Osteocyte (in vitro differentiated cells): ENCODE data around the gene CDAN1. TPM values are rescaled to one million over a fixed set of nuclear protein-coding genes. Genes with fewer than 3 reads are reported as not detected.

Experiments used
- DNase-seq: peaks from one replicate; pipeline ENCODE4 v3.0.0; 2021; ENCODE audit warnings: mixed read lengths; ENCODE audit not compliant: unreplicated experiment; ENCODE audit errors: extremely low spot score
- H3K27ac Mint-ChIP-seq: one replicate; pipeline ENCODE4 v1.8.0; 2021; ENCODE audit warnings: mild to moderate bottlenecking, mixed read lengths; ENCODE audit not compliant: unreplicated experiment
- H3K27me3 Mint-ChIP-seq: one replicate; pipeline ENCODE4 v1.8.0; 2021; ENCODE audit warnings: mixed read lengths; ENCODE audit not compliant: unreplicated experiment
- H3K36me3 Mint-ChIP-seq: one replicate; pipeline ENCODE4 v1.8.0; 2021; ENCODE audit warnings: mixed read lengths; ENCODE audit not compliant: unreplicated experiment
- H3K4me1 Mint-ChIP-seq: one replicate; pipeline ENCODE4 v1.8.0; 2021; ENCODE audit warnings: mixed read lengths; ENCODE audit not compliant: unreplicated experiment
- H3K4me3 Mint-ChIP-seq: one replicate; pipeline ENCODE4 v1.8.0; 2021; ENCODE audit warnings: mild to moderate bottlenecking, moderate library complexity, mixed read lengths; ENCODE audit not compliant: unreplicated experiment
- H3K9me3 Mint-ChIP-seq: one replicate; pipeline ENCODE4 v1.8.0; 2021; ENCODE audit warnings: mixed read lengths; ENCODE audit not compliant: unreplicated experiment
- total RNA-seq: library from RNA; stranded (reverse); gene quantifications from 2 replicates; pipeline ENCODE4 v1.2.1, GENCODE V29; 2021
- TF ChIP-seq, protein P1 (sequence below): fragments of 200-600 bp; sonication (generic); IDR thresholded peaks from 2 replicates; pipeline ENCODE4 v1.5.0; 2021; ENCODE audit warnings: antibody characterized with exemption, mild to moderate bottlenecking, moderate library complexity

Gene CDAN1
- total RNA-seq, 1 donor from 2014 or later: 24.0 TPM

DNA sequence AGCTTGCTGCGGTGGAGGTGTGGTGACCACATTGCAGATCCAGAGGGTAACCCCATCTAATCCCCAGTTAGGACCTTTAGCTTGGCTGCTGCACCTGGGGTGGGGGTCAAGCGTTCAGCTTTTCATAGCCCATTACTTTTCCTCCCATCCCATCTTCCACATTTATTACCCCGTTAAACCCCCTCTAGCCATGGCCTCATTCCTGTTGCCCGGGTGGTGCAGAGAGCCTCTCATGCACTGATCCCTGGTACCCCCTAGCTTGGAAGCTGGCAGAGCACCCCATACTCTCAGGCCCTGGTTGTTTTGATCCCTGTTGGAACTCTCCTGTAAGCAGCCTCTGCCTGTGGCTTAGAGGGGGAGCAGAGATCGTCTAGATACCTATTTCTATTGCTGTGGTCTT, 20.8 kb downstream of the CDAN1 start:
- H3K4me1 Mint-ChIP-seq: no peaks in the 10 kb centered on the region
- no peak overlapping the region for H3K27ac Mint-ChIP-seq
- no peak overlapping the region for H3K4me3 Mint-ChIP-seq
- TF ChIP-seq, protein P1, sequence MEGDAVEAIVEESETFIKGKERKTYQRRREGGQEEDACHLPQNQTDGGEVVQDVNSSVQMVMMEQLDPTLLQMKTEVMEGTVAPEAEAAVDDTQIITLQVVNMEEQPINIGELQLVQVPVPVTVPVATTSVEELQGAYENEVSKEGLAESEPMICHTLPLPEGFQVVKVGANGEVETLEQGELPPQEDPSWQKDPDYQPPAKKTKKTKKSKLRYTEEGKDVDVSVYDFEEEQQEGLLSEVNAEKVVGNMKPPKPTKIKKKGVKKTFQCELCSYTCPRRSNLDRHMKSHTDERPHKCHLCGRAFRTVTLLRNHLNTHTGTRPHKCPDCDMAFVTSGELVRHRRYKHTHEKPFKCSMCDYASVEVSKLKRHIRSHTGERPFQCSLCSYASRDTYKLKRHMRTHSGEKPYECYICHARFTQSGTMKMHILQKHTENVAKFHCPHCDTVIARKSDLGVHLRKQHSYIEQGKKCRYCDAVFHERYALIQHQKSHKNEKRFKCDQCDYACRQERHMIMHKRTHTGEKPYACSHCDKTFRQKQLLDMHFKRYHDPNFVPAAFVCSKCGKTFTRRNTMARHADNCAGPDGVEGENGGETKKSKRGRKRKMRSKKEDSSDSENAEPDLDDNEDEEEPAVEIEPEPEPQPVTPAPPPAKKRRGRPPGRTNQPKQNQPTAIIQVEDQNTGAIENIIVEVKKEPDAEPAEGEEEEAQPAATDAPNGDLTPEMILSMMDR: no peak
- no peaks in the 10 kb centered on the region for H3K9me3 Mint-ChIP-seq
- DNase-seq: peak; percentile 59
- peaks cover 18% of the 10 kb centered on the region for H3K36me3 Mint-ChIP-seq
- no peaks in the 10 kb centered on the region for H3K27me3 Mint-ChIP-seq

DNA sequence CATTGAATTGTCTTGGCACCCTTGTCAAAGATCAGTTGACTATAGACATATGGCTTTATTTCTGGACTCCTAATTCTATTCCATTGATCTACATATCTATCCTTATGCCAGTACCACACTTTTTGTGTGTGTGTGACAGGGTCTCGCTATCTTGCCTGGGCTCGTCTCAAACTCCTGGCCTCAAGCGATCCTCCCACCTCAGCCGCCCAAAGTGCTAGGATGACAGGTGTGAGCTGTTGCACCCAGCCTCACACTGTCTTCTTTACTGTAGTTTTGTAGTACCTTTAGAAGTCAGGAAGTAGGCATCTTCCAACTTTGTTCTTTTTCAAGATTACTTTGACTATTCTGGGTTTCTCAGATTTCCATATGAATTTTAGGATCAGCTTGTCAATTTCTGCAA, 24.3 kb downstream of the CDAN1 start:
- H3K4me3 Mint-ChIP-seq: no peak overlapping the region
- H3K36me3 Mint-ChIP-seq: peaks cover 9% of the 10 kb centered on the region
- DNase-seq: no peak
- no peaks in the 10 kb centered on the region for H3K9me3 Mint-ChIP-seq
- TF ChIP-seq, protein P1: no peak
- no peaks in the 10 kb centered on the region for H3K27me3 Mint-ChIP-seq
- no peak overlapping the region for H3K27ac Mint-ChIP-seq
- no peaks in the 10 kb centered on the region for H3K4me1 Mint-ChIP-seq

DNA sequence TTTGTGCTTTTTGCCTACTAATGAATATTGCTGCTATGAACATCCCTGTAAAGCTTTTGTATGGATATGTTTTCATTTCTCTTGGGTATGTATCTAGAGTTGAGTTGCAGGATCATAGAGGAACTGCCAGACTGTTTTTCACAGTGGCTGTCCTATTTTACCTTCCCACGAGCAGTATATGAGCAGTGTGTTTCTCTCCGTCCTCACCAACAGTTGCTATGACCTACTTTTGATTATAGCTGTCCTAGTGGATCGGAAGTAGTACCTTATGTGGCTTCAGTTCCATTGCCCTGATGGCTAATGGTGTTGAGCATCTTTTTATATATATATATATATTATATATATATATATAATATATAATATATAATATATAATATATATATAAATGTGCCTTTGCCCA, 25.2 kb downstream of the CDAN1 start:
- TF ChIP-seq, protein P1: no peak
- no peaks in the 10 kb centered on the region for H3K9me3 Mint-ChIP-seq
- H3K4me1 Mint-ChIP-seq: no peaks in the 10 kb centered on the region
- no peak for DNase-seq
- H3K36me3 Mint-ChIP-seq: peaks cover 10% of the 10 kb centered on the region
- H3K27me3 Mint-ChIP-seq: no peaks in the 10 kb centered on the region
- no peak overlapping the region for H3K4me3 Mint-ChIP-seq
- no peak overlapping the region for H3K27ac Mint-ChIP-seq

DNA sequence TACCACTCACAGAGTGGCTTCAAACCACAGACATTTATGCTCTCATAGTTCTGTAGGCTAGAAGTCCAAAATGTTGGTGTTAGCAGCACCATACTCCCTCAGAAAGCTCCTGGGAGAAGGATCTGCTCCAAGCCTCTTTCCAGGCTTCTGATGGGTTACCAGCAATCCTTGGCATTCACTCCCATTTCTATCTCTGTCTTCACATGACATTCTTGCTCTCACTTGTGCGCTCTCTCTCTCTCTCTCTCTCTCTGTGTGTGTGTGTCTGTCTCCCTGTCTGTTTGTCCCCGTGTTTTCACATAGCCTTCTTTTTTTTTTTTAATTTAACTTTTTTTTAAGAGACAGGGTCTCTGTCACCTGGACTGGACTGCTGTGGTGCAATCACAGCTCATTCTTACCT, 26.3 kb downstream of the CDAN1 start:
- TF ChIP-seq, protein P1: no peak
- no peak overlapping the region for H3K4me3 Mint-ChIP-seq
- no peaks in the 10 kb centered on the region for H3K27me3 Mint-ChIP-seq
- no peak overlapping the region for H3K27ac Mint-ChIP-seq
- H3K4me1 Mint-ChIP-seq: no peaks in the 10 kb centered on the region
- DNase-seq: no peak
- peaks cover 12% of the 10 kb centered on the region for H3K36me3 Mint-ChIP-seq
- no peaks in the 10 kb centered on the region for H3K9me3 Mint-ChIP-seq

DNA sequence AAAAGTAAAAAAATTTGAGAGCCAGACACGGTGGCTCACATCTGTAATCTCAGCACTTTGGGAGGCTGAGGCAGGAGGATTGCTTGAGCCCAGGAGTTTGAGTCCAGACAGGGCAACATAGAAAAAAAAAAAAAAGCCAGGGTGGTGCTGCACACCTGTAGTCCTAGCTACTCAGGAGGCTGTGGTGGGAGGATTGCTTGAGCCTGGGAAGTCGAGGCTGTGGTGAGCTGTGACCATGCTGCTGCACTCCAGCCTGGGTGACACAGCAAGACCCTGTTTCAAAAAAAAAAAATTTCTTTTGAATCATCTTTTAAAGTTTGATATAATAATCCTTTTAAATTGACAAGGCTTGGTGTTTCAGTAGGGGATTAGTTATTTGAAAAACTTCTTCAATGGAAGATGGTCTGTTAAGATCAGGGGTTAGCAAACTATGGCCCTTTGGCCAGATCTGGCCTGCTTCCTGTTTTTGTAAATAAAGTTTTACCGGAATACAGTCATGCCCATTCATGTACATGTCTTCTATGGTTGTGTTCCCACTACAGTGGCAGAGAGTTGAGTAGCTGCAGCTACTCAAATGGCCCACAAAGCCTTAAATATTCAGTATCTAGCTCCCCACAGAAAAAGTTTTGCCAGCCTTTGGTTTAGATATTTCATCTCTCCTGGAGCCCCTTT, 28.9 kb downstream of the CDAN1 start:
- Mint-ChIP-seq H3K36me3 (peaks cover 15% of the 10 kb centered on the region), H3K9me3 (no peaks in the 10 kb centered on the region), H3K4me1 (no peaks in the 10 kb centered on the region), H3K27ac (no peak overlapping the region), H3K4me3 (no peak overlapping the region), H3K27me3 (no peaks in the 10 kb centered on the region)
- TF ChIP-seq, protein P1: no peak
- DNase-seq: no peak
